Activated naive CD4-positive, alpha-beta T cell treated with anti-CD3 and anti-CD28 coated beads, Interleukin-2, amount 50 U/mL, for 16 hours (primary cell): ENCODE measurements around the gene MOB1B.
"Not testable (repeated sequence)": the region's sequence is repeated elsewhere in the genome, so short reads cannot be mapped to it uniquely, and the experiment has no call there.

Experiments used
- DNase-seq: peaks from one replicate; pipeline ENCODE4 v3.0.0-alpha.2; 2020

The MOB1B gene

DNA sequence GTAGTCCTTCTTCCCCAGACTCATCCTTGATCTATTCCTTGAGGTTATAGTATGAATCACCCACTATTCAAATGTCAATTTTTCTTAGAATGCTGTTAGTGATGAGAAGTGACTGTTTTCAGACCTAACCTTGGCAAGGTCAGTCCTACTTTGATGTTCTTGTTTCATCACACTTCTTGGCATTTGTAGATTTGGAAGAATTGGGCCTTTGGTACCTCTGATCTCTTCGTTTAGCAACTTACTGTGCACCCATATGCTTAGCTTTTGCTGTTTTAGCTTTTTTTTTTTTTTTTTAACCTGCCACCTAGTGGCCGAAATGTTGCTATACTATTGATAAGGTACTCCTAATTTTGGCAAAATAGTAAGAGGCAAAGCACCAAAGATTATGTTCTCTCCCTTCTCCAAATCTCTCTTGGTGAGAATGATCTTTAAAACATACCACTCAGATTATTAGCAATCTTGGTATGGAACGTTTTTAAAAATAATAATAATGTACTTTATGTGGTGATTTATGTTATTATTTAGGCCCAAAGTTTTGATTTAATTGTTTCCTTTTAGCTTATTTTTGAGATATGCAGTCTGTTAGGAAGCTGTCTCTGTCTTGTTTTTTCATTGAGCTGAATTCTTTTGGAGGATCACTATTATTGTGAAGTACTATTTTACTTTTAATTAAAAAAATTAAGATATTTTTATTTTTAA is 107.9 kb downstream of the MOB1B start:
- no peak for DNase-seq

DNA sequence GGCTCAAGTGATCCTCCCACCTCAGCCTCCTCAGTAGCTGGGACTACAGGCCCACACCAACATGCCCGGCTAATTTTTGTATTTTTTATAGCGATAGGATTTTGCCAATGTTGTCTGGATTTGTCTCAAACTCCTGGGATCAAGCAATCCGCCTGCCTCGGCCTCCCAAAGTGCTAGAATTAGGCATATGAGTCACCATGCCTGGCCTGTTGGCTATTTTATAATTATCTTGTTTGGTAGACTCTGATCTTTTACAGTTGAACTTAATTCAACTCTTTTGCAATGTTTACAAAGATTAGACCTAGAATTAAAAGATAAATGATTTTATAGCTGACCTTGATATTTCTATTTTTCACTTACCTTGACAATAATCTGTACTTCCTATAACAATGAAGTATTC is 109.3 kb downstream of the MOB1B start:
- no peak for DNase-seq

DNA sequence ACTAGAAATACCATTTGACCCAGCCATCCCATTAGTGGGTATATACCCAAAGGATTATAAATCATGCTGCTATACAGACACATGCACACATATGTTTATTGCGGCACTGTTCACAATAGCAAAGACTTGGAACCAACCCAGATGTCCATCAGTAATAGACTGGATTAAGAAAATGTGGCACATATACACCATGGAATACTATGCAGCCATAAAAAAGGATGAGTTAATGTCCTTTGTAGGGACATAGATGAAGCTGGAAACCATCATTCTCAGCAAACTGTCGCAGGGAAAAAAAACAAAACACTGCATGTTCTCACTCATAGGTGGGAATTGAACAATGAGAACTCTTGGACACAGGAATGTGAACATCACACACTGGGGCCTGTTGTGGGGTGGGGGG is 115.2 kb downstream of the MOB1B start:
- not testable (repeated sequence) for DNase-seq

DNA sequence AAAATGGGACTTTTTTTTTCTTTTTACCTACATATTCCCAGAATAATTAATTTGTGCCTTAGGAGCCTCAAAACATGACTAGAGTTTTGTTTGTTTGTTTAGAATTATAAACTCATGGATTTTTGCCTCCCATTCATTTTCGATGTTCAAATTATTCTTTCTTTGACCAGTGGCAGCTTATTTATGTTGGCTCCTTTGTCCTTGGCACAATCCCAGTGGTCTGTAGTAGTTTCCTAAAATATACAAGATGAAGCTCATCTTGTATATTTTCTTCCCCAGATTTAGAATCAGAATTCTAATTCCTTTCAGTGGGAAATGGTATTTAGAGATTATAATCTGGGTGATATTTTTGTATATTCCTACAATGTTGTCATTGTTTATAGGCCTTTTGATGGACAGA is 118.4 kb downstream of the MOB1B start:
- no peak for DNase-seq

DNA sequence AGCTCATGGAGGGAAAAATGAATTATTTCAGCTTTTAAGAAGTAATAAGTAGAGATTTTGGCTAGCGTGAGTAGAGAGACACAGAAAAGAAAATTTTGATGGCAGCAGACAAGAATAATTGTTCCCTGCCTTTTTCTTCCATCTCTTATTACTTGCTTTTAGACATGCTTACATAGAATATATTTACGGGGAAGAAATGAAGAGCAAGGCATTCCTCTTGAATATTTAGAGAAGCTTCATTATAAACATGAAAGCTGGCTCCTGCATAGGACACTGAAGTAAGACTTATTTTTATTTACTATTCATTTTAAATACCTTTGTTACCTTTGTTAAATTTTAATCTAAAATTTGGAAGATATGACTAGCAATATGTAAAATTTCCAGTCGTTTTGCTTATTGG is 123.5 kb downstream of the MOB1B start:
- DNase-seq, result no peak

DNA sequence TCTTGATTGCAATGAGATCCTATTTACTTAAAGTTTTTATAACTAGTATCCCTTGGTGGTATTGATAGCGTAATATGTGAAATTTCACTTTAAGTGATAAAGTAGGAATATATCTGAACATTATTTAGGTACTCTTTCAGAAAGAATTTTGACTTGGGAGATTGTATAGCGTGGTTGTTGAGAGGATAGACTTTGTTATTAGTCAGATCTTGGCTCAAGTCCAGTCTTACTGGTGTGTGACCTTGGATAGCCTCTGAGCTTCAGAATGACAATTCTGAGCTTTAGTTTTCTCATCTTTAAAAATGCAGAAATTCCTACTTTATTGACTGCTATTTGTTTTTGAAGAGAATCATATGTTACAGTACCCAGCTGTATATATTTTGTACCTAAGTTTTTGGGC is 123.9 kb downstream of the MOB1B start:
- no peak for DNase-seq

DNA sequence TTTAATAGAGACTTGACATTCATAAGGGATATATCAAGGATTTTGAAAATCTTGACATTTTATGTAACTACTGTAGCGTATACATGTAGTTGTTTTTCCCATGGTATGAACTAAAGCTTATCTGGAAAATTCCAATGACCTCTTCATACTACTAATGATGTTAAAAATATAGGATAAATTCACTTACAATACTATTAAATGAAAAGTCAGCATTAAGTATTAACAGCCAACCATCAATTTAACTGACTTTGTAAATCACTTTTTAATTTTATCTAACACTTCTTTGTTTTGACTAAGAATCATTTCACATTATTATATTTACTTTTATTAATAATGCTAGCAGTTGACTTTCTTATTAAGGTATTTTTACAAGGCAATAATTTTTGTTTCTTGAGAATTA is 125.4 kb downstream of the MOB1B start:
- no peak for DNase-seq

DNA sequence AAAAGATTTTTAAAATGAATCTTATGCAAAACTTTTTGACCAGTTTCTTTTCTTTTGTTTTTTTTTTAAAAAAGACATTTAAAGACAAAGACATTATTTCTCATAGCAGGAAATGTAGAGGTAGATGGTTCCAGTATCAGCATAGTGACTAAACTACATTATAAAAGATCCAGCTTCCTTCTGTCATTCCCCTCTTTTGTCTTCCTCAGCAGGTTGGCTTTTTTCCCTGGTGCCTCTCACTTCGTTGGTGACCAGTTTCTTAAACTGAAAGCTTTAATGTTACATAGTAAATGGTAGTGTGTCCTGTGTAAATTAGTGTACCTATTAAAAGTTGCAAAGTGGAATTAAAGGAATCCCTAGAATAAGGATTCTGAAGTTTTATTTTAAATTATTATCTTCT is 127.3 kb downstream of the MOB1B start:
- no peak for DNase-seq

DNA sequence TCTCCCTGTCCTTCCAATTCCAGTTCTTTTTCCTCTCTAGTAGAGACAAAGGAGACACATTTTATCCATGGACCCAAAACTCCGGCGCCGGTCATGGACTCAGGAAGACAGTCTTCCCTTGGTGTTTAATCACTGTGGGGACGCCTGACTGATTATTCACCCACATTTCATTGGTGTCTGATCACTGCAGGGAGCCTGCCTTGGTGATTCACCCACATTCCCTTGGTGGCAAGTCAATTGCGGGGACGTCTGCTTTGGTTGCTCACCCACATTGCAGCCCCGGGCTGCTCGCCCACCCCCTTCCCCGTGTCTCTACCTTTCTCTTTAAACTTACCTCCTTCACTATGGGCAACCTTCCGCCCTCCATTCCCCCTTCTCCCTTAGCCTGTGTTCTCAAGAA is 129.9 kb downstream of the MOB1B start:
- DNase-seq, result not testable (repeated sequence)
